Peyer's patch (tissue), 4 donors: ENCODE data around the gene PAAF1.

Source experiments
- CTCF ChIP-seq, 6 experiments: fragments of 450-650 bp in 4 of 6; fragments of 200-600 bp in 2 of 6; sonication (generic) in 1 of 6; IDR thresholded peaks; one replicate each; pipeline ENCODE4 v1.5.1; 2017 to 2019; ENCODE audit warnings: antibody characterized with exemption in 6 of 6, mild to moderate bottlenecking in 3 of 6, moderate library complexity in 1 of 6
- POLR2A ChIP-seq, 2 donors: fragments of 450-650 bp; IDR thresholded peaks; one replicate each; pipeline ENCODE4 v1.5.1; 2017; ENCODE audit warnings: antibody characterized with exemption in 2 of 2, mild to moderate bottlenecking in 2 of 2, moderate library complexity in 2 of 2

GRCh38 chr11:73971175-73971719, 94.4 kb downstream of the PAAF1 start:
- TF ChIP-seq POLR2A (IDR thresholded peaks at IDR 0.05) (no peak), CTCF (IDR thresholded peaks at IDR 0.05) (no peak)
